Measurements from ENCODE around the gene SYT13.
A peak's percentile ranks its signal among the peaks of the same experiment; 100 is the strongest.
"Not testable (repeated sequence)": the region's sequence is repeated elsewhere in the genome, so short reads cannot be mapped to it uniquely, and the experiment has no call there.

SYT13 gene

GRCh38 chr11:45300715-45301114, 14.6 kb upstream of the SYT13 start:
- H2BK5ac ChIP-seq (ENCODE audit: low read length) = no peak overlapping the region
- no peak overlapping the region for H4K8ac ChIP-seq (ENCODE audit: low read depth, low read length)
- H3K56ac ChIP-seq (ENCODE audit: low read length) = no peak overlapping the region
- H3K79me2 ChIP-seq (ENCODE audit: control insufficient read depth, insufficient read depth, low read length) = no peaks in the 10 kb centered on the region
- no peak for DNase-seq
- no CpG with 5 or more reads among the region's 3 CpGs for WGBS (ENCODE audit: extremely low coverage, insufficient coverage, low lambda C conversion rate)
- no peaks in the 10 kb centered on the region for H3K4me1 ChIP-seq (ENCODE audit: control insufficient read depth, low read depth, low read length)
- no peak overlapping the region for H3K9ac ChIP-seq (ENCODE audit: low read length)
- H3K27ac ChIP-seq (ENCODE audit: low read depth, low read length) = no peak overlapping the region
- H2BK120ac ChIP-seq (ENCODE audit: low read depth, low read length) = no peak overlapping the region
- no peak overlapping the region for H3K4me2 ChIP-seq (ENCODE audit: low read length)
- H3K18ac ChIP-seq (ENCODE audit: low read length) = no peak overlapping the region
- no peak overlapping the region for H2AK5ac ChIP-seq (ENCODE audit: low read length)
- H3K36me3 ChIP-seq (ENCODE audit: control insufficient read depth, insufficient read depth, low read length) = no peaks in the 10 kb centered on the region
- H3K23ac ChIP-seq (ENCODE audit: low read length) = no peak overlapping the region
- H4K5ac ChIP-seq (ENCODE audit: low read length) = no peak overlapping the region
- no peaks in the 10 kb centered on the region for H3K27me3 ChIP-seq (ENCODE audit: insufficient read depth, low read length, poor library complexity)
- H3K4me3 ChIP-seq (ENCODE audit: low read length) = no peak overlapping the region
- H3K79me1 ChIP-seq (ENCODE audit: low read length) = no peaks in the 10 kb centered on the region
- H3K4ac ChIP-seq (ENCODE audit: low read depth, low read length) = no peak overlapping the region
- H2BK15ac ChIP-seq (replicated peaks; ENCODE audit: low read depth) = no peak overlapping the region

- no peak overlapping the region for H3K4me3 ChIP-seq (ENCODE audit: low read length)
- no peak overlapping the region for H3K4me2 ChIP-seq (ENCODE audit: low read length)
- no peak overlapping the region for H3K18ac ChIP-seq (ENCODE audit: low read length)
- no peaks in the 10 kb centered on the region for H3K36me3 ChIP-seq (ENCODE audit: control insufficient read depth, insufficient read depth, low read length)
- WGBS (ENCODE audit: extremely low coverage, insufficient coverage, low lambda C conversion rate) = no CpG with 5 or more reads among the region's 7 CpGs
- H2BK5ac ChIP-seq (ENCODE audit: low read length) = no peak overlapping the region
- H3K4ac ChIP-seq (ENCODE audit: low read depth, low read length) = no peak overlapping the region
- DNase-seq = peak; percentile 44
- H3K27me3 ChIP-seq (ENCODE audit: insufficient read depth, low read length, poor library complexity) = no peaks in the 10 kb centered on the region
- no peaks in the 10 kb centered on the region for H3K4me1 ChIP-seq (ENCODE audit: control insufficient read depth, low read depth, low read length)
- H4K8ac ChIP-seq (ENCODE audit: low read depth, low read length) = no peak overlapping the region
- no peak overlapping the region for H4K5ac ChIP-seq (ENCODE audit: low read length)
- no peak overlapping the region for H3K27ac ChIP-seq (ENCODE audit: low read depth, low read length)
- H3K56ac ChIP-seq (ENCODE audit: low read length) = no peak overlapping the region
- no peak overlapping the region for H2AK5ac ChIP-seq (ENCODE audit: low read length)
- H2BK15ac ChIP-seq (replicated peaks; ENCODE audit: low read depth) = no peak overlapping the region
- no peak overlapping the region for H3K23ac ChIP-seq (ENCODE audit: low read length)
- no peaks in the 10 kb centered on the region for H3K79me1 ChIP-seq (ENCODE audit: low read length)
- no peak overlapping the region for H2BK120ac ChIP-seq (ENCODE audit: low read depth, low read length)
- H3K9ac ChIP-seq (ENCODE audit: low read length) = no peak overlapping the region
- no peaks in the 10 kb centered on the region for H3K79me2 ChIP-seq (ENCODE audit: control insufficient read depth, insufficient read depth, low read length)
Observed at GRCh38 chr11:45298718-45299117, 12.6 kb upstream of the SYT13 start.

- Histone ChIP-seq H2BK120ac (ENCODE audit: low read depth, low read length) (no peak overlapping the region), H3K79me1 (ENCODE audit: low read length) (no peaks in the 10 kb centered on the region), H3K4me3 (ENCODE audit: low read length) (no peak overlapping the region), H4K5ac (ENCODE audit: low read length) (no peak overlapping the region), H2AK5ac (ENCODE audit: low read length) (no peak overlapping the region), H3K4ac (ENCODE audit: low read depth, low read length) (no peak overlapping the region), H3K79me2 (ENCODE audit: control insufficient read depth, insufficient read depth, low read length) (no peaks in the 10 kb centered on the region), H3K27me3 (ENCODE audit: insufficient read depth, low read length, poor library complexity) (no peaks in the 10 kb centered on the region), H4K8ac (ENCODE audit: low read depth, low read length) (no peak overlapping the region), H3K36me3 (ENCODE audit: control insufficient read depth, insufficient read depth, low read length) (no peaks in the 10 kb centered on the region), H3K18ac (ENCODE audit: low read length) (no peak overlapping the region), H3K27ac (ENCODE audit: low read depth, low read length) (no peak overlapping the region), H3K56ac (ENCODE audit: low read length) (no peak overlapping the region), H2BK15ac (replicated peaks; ENCODE audit: low read depth) (no peak overlapping the region), H3K9ac (ENCODE audit: low read length) (no peak overlapping the region), H3K23ac (ENCODE audit: low read length) (no peak overlapping the region), H2BK5ac (ENCODE audit: low read length) (no peak overlapping the region), H3K4me2 (ENCODE audit: low read length) (no peak overlapping the region), H3K4me1 (ENCODE audit: control insufficient read depth, low read depth, low read length) (no peaks in the 10 kb centered on the region)
- WGBS (ENCODE audit: extremely low coverage, insufficient coverage, low lambda C conversion rate) = no CpG with 5 or more reads among the region's 3 CpGs
- DNase-seq = no peak
Observed at GRCh38 chr11:45296075-45296474, 9.9 kb upstream of the SYT13 start.

- DNase-seq = no peak
- no peaks in the 10 kb centered on the region for H3K27me3 ChIP-seq (ENCODE audit: insufficient read depth, low read length, poor library complexity)
- H4K8ac ChIP-seq (ENCODE audit: low read depth, low read length) = no peak overlapping the region
Observed at GRCh38 chr11:45294499-45294898, 8.4 kb upstream of the SYT13 start.

GRCh38 chr11:45293566-45294192, 7.5 kb upstream of the SYT13 start:
- H3K18ac ChIP-seq (ENCODE audit: low read length); H2AK5ac ChIP-seq (ENCODE audit: low read length); H2BK15ac ChIP-seq (replicated peaks; ENCODE audit: low read depth); H3K4ac ChIP-seq (ENCODE audit: low read depth, low read length); H3K56ac ChIP-seq (ENCODE audit: low read length); H2BK120ac ChIP-seq (ENCODE audit: low read depth, low read length); H3K4me2 ChIP-seq (ENCODE audit: low read length); H3K27me3 ChIP-seq (ENCODE audit: insufficient read depth, low read length, poor library complexity); H3K23ac ChIP-seq (ENCODE audit: low read length); H3K79me1 ChIP-seq (ENCODE audit: low read length); H3K27ac ChIP-seq (ENCODE audit: low read depth, low read length); H3K9ac ChIP-seq (ENCODE audit: low read length); H4K8ac ChIP-seq (ENCODE audit: low read depth, low read length); H3K79me2 ChIP-seq (ENCODE audit: control insufficient read depth, insufficient read depth, low read length); H3K4me1 ChIP-seq (ENCODE audit: control insufficient read depth, low read depth, low read length); H3K36me3 ChIP-seq (ENCODE audit: control insufficient read depth, insufficient read depth, low read length); H4K5ac ChIP-seq (ENCODE audit: low read length); H2BK5ac ChIP-seq (ENCODE audit: low read length); H3K4me3 ChIP-seq (ENCODE audit: low read length): not testable (repeated sequence)
- no CpG with 5 or more reads among the region's 11 CpGs for WGBS (ENCODE audit: extremely low coverage, insufficient coverage, low lambda C conversion rate)
- DNase-seq = peak; percentile 84

More at GRCh38 chr11:45294499-45294898, 8.4 kb upstream of the SYT13 start:
- Histone ChIP-seq H3K36me3 (ENCODE audit: control insufficient read depth, insufficient read depth, low read length) (no peaks in the 10 kb centered on the region), H2BK15ac (replicated peaks; ENCODE audit: low read depth) (no peak overlapping the region), H3K27ac (ENCODE audit: low read depth, low read length) (no peak overlapping the region), H4K5ac (ENCODE audit: low read length) (no peak overlapping the region), H3K56ac (ENCODE audit: low read length) (no peak overlapping the region), H3K23ac (ENCODE audit: low read length) (no peak overlapping the region), H3K4ac (ENCODE audit: low read depth, low read length) (no peak overlapping the region), H3K9ac (ENCODE audit: low read length) (no peak overlapping the region), H3K4me3 (ENCODE audit: low read length) (no peak overlapping the region), H3K4me1 (ENCODE audit: control insufficient read depth, low read depth, low read length) (no peaks in the 10 kb centered on the region), H2BK5ac (ENCODE audit: low read length) (no peak overlapping the region), H3K79me1 (ENCODE audit: low read length) (no peaks in the 10 kb centered on the region), H2BK120ac (ENCODE audit: low read depth, low read length) (no peak overlapping the region), H3K79me2 (ENCODE audit: control insufficient read depth, insufficient read depth, low read length) (no peaks in the 10 kb centered on the region), H3K4me2 (ENCODE audit: low read length) (no peak overlapping the region), H3K18ac (ENCODE audit: low read length) (no peak overlapping the region), H2AK5ac (ENCODE audit: low read length) (no peak overlapping the region)
- no CpG with 5 or more reads among the region's 4 CpGs for WGBS (ENCODE audit: extremely low coverage, insufficient coverage, low lambda C conversion rate)

GRCh38 chr11:45290586-45290985, 4.4 kb upstream of the SYT13 start:
- H3K27me3 ChIP-seq (ENCODE audit: insufficient read depth, low read length, poor library complexity) = no peaks in the 10 kb centered on the region
- no peak overlapping the region for H2BK120ac ChIP-seq (ENCODE audit: low read depth, low read length)
- H2BK5ac ChIP-seq (ENCODE audit: low read length) = no peak overlapping the region
- H3K56ac ChIP-seq (ENCODE audit: low read length) = no peak overlapping the region
- no peak overlapping the region for H3K4me3 ChIP-seq (ENCODE audit: low read length)
- WGBS (ENCODE audit: extremely low coverage, insufficient coverage, low lambda C conversion rate) = no CpG with 5 or more reads among the region's 1 CpG
- peaks cover 3% of the 10 kb centered on the region for H3K4me1 ChIP-seq (ENCODE audit: control insufficient read depth, low read depth, low read length)
- no peak overlapping the region for H3K9ac ChIP-seq (ENCODE audit: low read length)
- H3K36me3 ChIP-seq (ENCODE audit: control insufficient read depth, insufficient read depth, low read length) = no peaks in the 10 kb centered on the region
- H3K79me1 ChIP-seq (ENCODE audit: low read length) = no peaks in the 10 kb centered on the region
- H4K5ac ChIP-seq (ENCODE audit: low read length) = no peak overlapping the region
- H3K27ac ChIP-seq (ENCODE audit: low read depth, low read length) = no peak overlapping the region
- no peak overlapping the region for H2AK5ac ChIP-seq (ENCODE audit: low read length)
- H3K23ac ChIP-seq (ENCODE audit: low read length) = no peak overlapping the region
- no peak for DNase-seq
- H3K4ac ChIP-seq (ENCODE audit: low read depth, low read length) = no peak overlapping the region
- no peak overlapping the region for H4K8ac ChIP-seq (ENCODE audit: low read depth, low read length)
- no peaks in the 10 kb centered on the region for H3K79me2 ChIP-seq (ENCODE audit: control insufficient read depth, insufficient read depth, low read length)
- H3K18ac ChIP-seq (ENCODE audit: low read length) = no peak overlapping the region
- no peak overlapping the region for H2BK15ac ChIP-seq (replicated peaks; ENCODE audit: low read depth)
- H3K4me2 ChIP-seq (ENCODE audit: low read length) = no peak overlapping the region
